AG09309 (cell line): Measurements from ENCODE around the gene C9orf43.

Experiments
- DNase-seq: peaks from one replicate; pipeline ENCODE4 v3.0.0-alpha.2; 2010; ENCODE audit warnings: low read depth
- H3K4me3 ChIP-seq: 2 replicates; pipeline ENCODE4 v1.5.1; 2011; ENCODE audit warnings: mild to moderate bottlenecking, low read depth, low read length, moderate library complexity; ENCODE audit not compliant: control insufficient read depth
- CTCF ChIP-seq: IDR thresholded peaks from 2 replicates; pipeline ENCODE4 v1.5.1; 2011; ENCODE audit warnings: mild to moderate bottlenecking, low read depth, low read length, inconsistent platforms; ENCODE audit not compliant: insufficient read depth, control insufficient read depth; ENCODE audit errors: missing control alignments

Gene C9orf43

GRCh38 chr9:113386571-113387393 is 23.8 kb upstream of the C9orf43 start:
- H3K4me3 ChIP-seq = no peak overlapping the region
- DNase-seq = no peak
- TF ChIP-seq CTCF = no peak

GRCh38 chr9:113387560-113388230 is 22.9 kb upstream of the C9orf43 start:
- H3K4me3 ChIP-seq = no peak overlapping the region
- DNase-seq = no peak
- TF ChIP-seq CTCF = no peak

GRCh38 chr9:113388833-113389232 is 21.7 kb upstream of the C9orf43 start:
- no peak for DNase-seq
- H3K4me3 ChIP-seq = no peak overlapping the region
- TF ChIP-seq CTCF = no peak

- no peak for TF ChIP-seq CTCF
- no peak for DNase-seq
- no peak overlapping the region for H3K4me3 ChIP-seq
Measured at GRCh38 chr9:113389451-113389850, 21.1 kb upstream of the C9orf43 start.

GRCh38 chr9:113390192-113390960 is 20.2 kb upstream of the C9orf43 start:
- H3K4me3 ChIP-seq = no peak overlapping the region
- TF ChIP-seq CTCF = no peak
- DNase-seq = no peak

GRCh38 chr9:113391917-113392316 is 18.6 kb upstream of the C9orf43 start:
- H3K4me3 ChIP-seq = no peak overlapping the region
- no peak for TF ChIP-seq CTCF
- no peak for DNase-seq
